Choroid plexus epithelial cell (primary cell): ENCODE results near the gene ZDHHC14.

Experiments used
- DNase-seq: peaks from one replicate; pipeline ENCODE4 v3.0.0-alpha.2; 2010; ENCODE audit warnings: low read depth
- H3K4me3 ChIP-seq: 2 replicates; pipeline ENCODE4 v1.5.1; 2011; ENCODE audit warnings: low read depth, mild to moderate bottlenecking, control low read depth, low read length, moderate library complexity
- CTCF ChIP-seq: conservative IDR thresholded peaks from 2 replicates; pipeline ENCODE4 v1.5.1; 2011; ENCODE audit warnings: low read depth, mild to moderate bottlenecking, control low read depth, inconsistent platforms, low read length, moderate library complexity

Gene ZDHHC14

DNA sequence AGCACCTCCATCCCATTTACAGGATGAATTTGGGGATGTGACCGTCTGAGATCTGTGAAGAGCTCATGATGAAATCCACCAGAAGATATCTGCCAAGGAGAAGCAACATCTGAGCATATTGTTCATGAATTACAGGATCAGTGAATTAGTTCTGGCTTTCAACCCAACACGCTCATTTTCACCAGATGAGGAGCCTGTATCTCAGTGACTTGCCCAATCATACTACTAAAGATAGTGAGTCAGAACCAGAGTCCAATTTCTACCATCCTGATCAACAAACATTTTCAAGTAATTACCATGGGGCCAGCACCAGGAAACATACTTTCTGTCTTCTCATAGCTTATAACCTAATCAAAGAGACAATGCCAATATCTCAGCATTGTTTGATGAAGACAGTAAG is 116.6 kb downstream of the ZDHHC14 start:
- no peak for TF ChIP-seq CTCF
- no peak for DNase-seq
- no peak overlapping the region for H3K4me3 ChIP-seq

DNA sequence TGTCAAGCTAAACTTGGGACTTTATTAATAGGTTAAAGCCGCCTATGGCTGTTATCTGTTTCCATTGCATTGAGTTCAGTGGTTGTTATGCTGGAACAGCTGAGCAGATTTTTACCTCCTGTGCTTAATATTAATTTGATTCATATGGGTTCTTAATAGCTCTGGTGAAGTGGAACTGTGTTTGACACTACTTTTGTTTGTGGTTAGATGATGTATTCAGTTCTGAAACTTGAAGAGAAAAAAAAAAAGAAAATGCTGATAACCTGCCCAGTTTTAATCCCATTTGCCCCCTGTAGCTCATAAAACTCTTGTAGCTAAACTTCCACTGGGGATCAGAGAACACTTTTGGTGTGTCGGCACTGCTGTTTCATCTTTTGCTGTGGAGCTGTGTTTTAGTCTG is 117.8 kb downstream of the ZDHHC14 start:
- no peak for TF ChIP-seq CTCF
- no peak overlapping the region for H3K4me3 ChIP-seq

DNA sequence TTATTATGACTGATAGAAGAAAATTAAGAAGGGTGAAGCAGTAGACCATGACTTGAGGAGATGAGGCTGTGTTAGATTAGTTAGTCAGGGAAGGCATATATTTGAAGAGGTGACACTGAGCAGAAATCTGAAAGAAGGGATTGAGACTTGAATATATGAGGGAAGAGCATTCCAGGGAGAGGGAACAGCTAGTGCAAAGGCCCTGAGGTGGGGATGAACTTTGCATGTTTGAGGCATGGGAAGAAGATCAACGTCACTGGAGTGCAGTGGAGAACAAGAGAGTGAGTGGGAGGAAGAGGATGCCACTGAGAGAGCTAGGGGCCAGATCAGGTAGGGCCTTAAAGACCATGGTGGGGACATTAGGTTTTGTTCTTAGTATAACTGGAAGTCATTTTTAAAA is 119.0 kb downstream of the ZDHHC14 start:
- H3K4me3 ChIP-seq = no peak overlapping the region
- no peak for DNase-seq
- no peak for TF ChIP-seq CTCF

More for the DNA sequence above, 117.8 kb downstream of the ZDHHC14 start:
- DNase-seq = no peak

DNA sequence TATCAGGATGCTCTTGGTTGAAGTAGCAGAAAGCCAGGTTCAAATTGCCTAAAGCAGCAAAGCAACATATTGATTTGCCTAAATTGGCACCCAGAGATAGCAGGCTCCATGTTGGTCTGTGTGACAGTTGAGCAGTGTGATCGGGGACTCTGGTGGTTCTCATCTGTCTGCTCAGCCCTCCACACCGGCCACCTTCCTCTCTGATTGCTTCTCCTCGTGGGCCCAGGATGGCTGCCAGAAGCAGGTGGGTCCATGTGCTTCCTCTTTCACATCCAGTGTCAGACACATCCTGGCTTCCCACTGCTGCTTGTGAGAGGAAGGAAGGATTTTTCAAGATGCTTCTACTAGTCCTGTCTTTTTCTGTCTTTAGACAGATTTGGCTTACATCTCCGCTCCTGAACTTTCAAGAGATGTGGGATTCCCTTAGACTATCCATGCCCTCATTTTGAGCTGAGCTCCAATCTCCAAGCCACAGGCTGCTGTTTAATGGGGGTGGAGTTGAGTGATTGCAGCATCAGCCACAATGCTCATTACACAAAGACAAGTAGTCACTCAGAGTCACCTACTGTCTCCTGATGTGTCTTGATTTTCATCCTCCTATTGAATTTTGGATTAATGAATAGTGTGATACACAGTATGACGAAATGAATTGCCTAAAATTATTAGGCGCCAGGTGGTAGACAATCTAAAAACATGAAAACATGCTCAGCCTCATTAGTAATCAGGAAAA is 122.2 kb downstream of the ZDHHC14 start:
- no peak for DNase-seq
- TF ChIP-seq CTCF = no peak
- H3K4me3 ChIP-seq = no peak overlapping the region

- DNase-seq = no peak
- no peak overlapping the region for H3K4me3 ChIP-seq
- no peak for TF ChIP-seq CTCF
Measured at GRCh38 chr6:157505912-157506491, 125.0 kb downstream of the ZDHHC14 start.

- H3K4me3 ChIP-seq = no peak overlapping the region
- TF ChIP-seq CTCF = no peak
- no peak for DNase-seq
Measured at GRCh38 chr6:157510323-157511188, 129.6 kb downstream of the ZDHHC14 start.
